GM12878 (cell line): ENCODE data around the gene SHOC2. TPM values are rescaled to one million over a fixed set of nuclear protein-coding genes. Genes with fewer than 3 reads are reported as not detected.
A peak's percentile ranks its signal among the peaks of the same experiment; 100 is the strongest.

Source experiments
- ATAC-seq: fragments of 200-7000 bp; cut with Tn5 transposase; 3 replicates; pipeline ENCODE4 v1.9.1; 2020; ENCODE audit warnings: mild to moderate bottlenecking, moderate library complexity
- BruUV-seq: library from RNA; stranded (reverse); fragments of 400-500 nt; replicated peaks from 2 replicates; lab custom pipeline; 2021; lab: Mats Ljungman, UMichigan
- CTCF ChIA-PET: fragments of 300-600 bp; sonication (Branson Sonifier 250); formaldehyde crosslinking; extraction: SDS; loops from one replicate; lab custom pipeline; 2021; ENCODE audit warnings: inconsistent platforms; lab: Yijun Ruan, JAX
- POLR2A ChIA-PET: fragments of 350-600 bp; formaldehyde crosslinking; extraction: SDS; loops from one replicate; lab custom pipeline; 2021; ENCODE audit warnings: inconsistent platforms; lab: Charles Lee
- RAD21 ChIA-PET: fragments of 300-600 bp; sonication (Branson Sonifier 250); formaldehyde crosslinking; loops from one replicate; lab custom pipeline; 2023; ENCODE audit warnings: antibody characterized with exemption; ENCODE audit not compliant: unreplicated experiment; lab: Charles Lee
- SMC1A ChIA-PET: fragments of 300-600 bp; sonication (Branson Sonifier 250); formaldehyde crosslinking; loops from one replicate; lab custom pipeline; 2023; ENCODE audit not compliant: unreplicated experiment, uncharacterized antibody; lab: Charles Lee
- DNase-seq: peaks from one replicate; pipeline ENCODE4 v3.0.0-alpha.2; 2011; ENCODE audit warnings: low read depth, low spot score
- FAIRE-seq: peaks from 3 replicates; lab custom pipeline; 2011; peaks lifted over from hg19 to GRCh38; lab: Jason Lieb, UNC
- H2AFZ ChIP-seq: 2 replicates; pipeline ENCODE4 v1.6.0; 2011; ENCODE audit warnings: low read depth, low read length, control low read depth; ENCODE audit not compliant: control insufficient read depth
- H3K27ac ChIP-seq: 2 replicates; pipeline ENCODE4 v1.5.1; 2011; ENCODE audit warnings: control low read depth; ENCODE audit not compliant: control insufficient read depth, insufficient read depth
- H3K27me3 ChIP-seq, 2 experiments: replicated peaks in 1 of 2; 2 replicates each; pipeline versions ENCODE4 v1.6.0 to v1.6.1; 2011; ENCODE audit warnings: low read length in 1 of 2; ENCODE audit not compliant: control insufficient read depth in 2 of 2, insufficient read depth in 2 of 2
- H3K36me3 ChIP-seq, 2 experiments: 2 replicates each; pipeline ENCODE4 v1.5.1; 2011; ENCODE audit warnings: low read length in 1 of 2; ENCODE audit not compliant: control insufficient read depth in 2 of 2, insufficient read depth in 2 of 2
- H3K4me1 ChIP-seq: 2 replicates; pipeline ENCODE4 v1.6.1; 2011; ENCODE audit warnings: mild to moderate bottlenecking, low read length, moderate library complexity, mixed read lengths; ENCODE audit not compliant: control insufficient read depth, insufficient read depth
- H3K4me2 ChIP-seq: 2 replicates; pipeline ENCODE4 v1.6.0; 2011; ENCODE audit warnings: control low read depth; ENCODE audit not compliant: control insufficient read depth, insufficient read depth
- H3K4me3 ChIP-seq: fragments of 200-600 bp; sonication (generic); 2 replicates; pipeline ENCODE4 v1.5.1; 2016
- H3K79me2 ChIP-seq: 2 replicates; pipeline ENCODE4 v1.6.0; 2011; ENCODE audit warnings: low read length; ENCODE audit not compliant: control insufficient read depth, insufficient read depth
- H3K9ac ChIP-seq: 2 replicates; pipeline ENCODE4 v1.8.0; 2011; ENCODE audit warnings: low read length, control low read depth, mixed read lengths; ENCODE audit not compliant: control insufficient read depth, insufficient read depth
- H3K9me3 ChIP-seq: replicated peaks from 3 replicates; pipeline ENCODE4 v1.5.1; 2011; ENCODE audit warnings: mild to moderate bottlenecking, low read length; ENCODE audit not compliant: control insufficient read depth, insufficient read depth
- H4K20me1 ChIP-seq: 2 replicates; pipeline ENCODE4 v1.6.0; 2011; ENCODE audit not compliant: control insufficient read depth, insufficient read depth
- DPF2 ChIP-seq: fragments of 450-650 bp; IDR thresholded peaks from 2 replicates; pipeline ENCODE4 v1.6.1; 2017; ENCODE audit warnings: mild to moderate bottlenecking
- GATAD2B ChIP-seq: fragments of 450-650 bp; conservative IDR thresholded peaks from 2 replicates; pipeline ENCODE4 v1.6.1; 2017; ENCODE audit warnings: low read depth, mild to moderate bottlenecking, moderate library complexity
- HCFC1 ChIP-seq: fragments of 150-350 bp; IDR thresholded peaks from 2 replicates; pipeline ENCODE4 v1.6.1; 2014; ENCODE audit warnings: low read length
- IKZF1 ChIP-seq: fragments of 450-650 bp; conservative IDR thresholded peaks from 2 replicates; pipeline ENCODE4 v1.6.1; 2017; ENCODE audit warnings: antibody characterized with exemption, mild to moderate bottlenecking
- IRF4 ChIP-seq: IDR thresholded peaks from 2 replicates; pipeline ENCODE4 v1.6.1; 2011; ENCODE audit warnings: low read depth, low read length
- KLF5 ChIP-seq: fragments of 450-650 bp; IDR thresholded peaks from 2 replicates; pipeline ENCODE4 v1.6.1; 2014; ENCODE audit warnings: mild to moderate bottlenecking; ENCODE audit not compliant: partially characterized antibody
- MLLT1 ChIP-seq: fragments of 450-650 bp; IDR thresholded peaks from 2 replicates; pipeline ENCODE4 v1.6.1; 2016; ENCODE audit warnings: mild to moderate bottlenecking
- SPI1 ChIP-seq: IDR thresholded peaks from 2 replicates; pipeline ENCODE4 v1.6.1; 2011; ENCODE audit warnings: low read depth, mild to moderate bottlenecking, low read length, moderate library complexity, borderline replicate concordance; ENCODE audit not compliant: insufficient read depth
- TAF1 ChIP-seq: IDR thresholded peaks from 2 replicates; pipeline ENCODE4 v1.6.1; 2011; ENCODE audit warnings: mild to moderate bottlenecking, low read depth, low read length, borderline replicate concordance
- ZNF207 ChIP-seq: fragments of 450-650 bp; IDR thresholded peaks from 2 replicates; pipeline ENCODE4 v1.6.1; 2014; ENCODE audit warnings: antibody characterized with exemption, mild to moderate bottlenecking, borderline replicate concordance
- ZNF592 ChIP-seq: fragments of 450-650 bp; IDR thresholded peaks from 2 replicates; pipeline ENCODE4 v1.6.1; 2017; ENCODE audit warnings: mild to moderate bottlenecking, moderate library complexity
- WGBS: methylation state at CpG from one replicate; pipeline ENCODE4 v1.1.6; 2016; ENCODE audit warnings: low lambda C conversion rate; ENCODE audit not compliant: insufficient replicate concordance, insufficient coverage; ENCODE audit errors: missing lambda C conversion rate; 5-methylcytosine and 5-hydroxymethylcytosine counted together
- in situ Hi-C: fragments of 300-500 bp; cut with MboI; formaldehyde crosslinking; loops from 9 replicates; pipeline ENCODE4 v1.14.3; 2018; ENCODE audit warnings: mixed read lengths
- intact Hi-C: fragments of 100-400 bp; cut with micrococcal nuclease; formaldehyde crosslinking; loops from one replicate; pipeline ENCODE4 v1.14.2; 2022; ENCODE audit not compliant: unreplicated experiment
- polyA plus RNA-seq, 11 experiments: library from polyadenylated mRNA; depleted of rRNA in 4 of 11; unstranded in 6 of 11; stranded (reverse) in 5 of 11; fragments of >200 nt; fragmentation: Nextera tagmentation in 4 of 11; fragmentation: Illumina TruSeq in 1 of 11; extraction: Ambion mirVana in 4 of 11; extraction: Trizol in 1 of 11; gene quantifications; 1 replicate in 1 of 11; 2 replicates in 10 of 11; pipeline versions ENCODE4 v1.2.1 to v1.2.3, GENCODE V29; 2011 to 2016; ENCODE audit warnings: inconsistent platforms in 2 of 11, missing spikeins in 2 of 11, low read depth in 1 of 11
- total RNA-seq, 4 experiments: library from RNA; depleted of rRNA in 3 of 4; stranded (reverse); fragments of >200 nt in 3 of 4; fragmentation: Illumina TruSeq in 1 of 4; extraction: Trizol in 1 of 4; gene quantifications; 2 replicates each; pipeline versions ENCODE4 v1.2.1 to v1.2.3, GENCODE V29; 2013 to 2021
- TF ChIP-seq, protein P1 (sequence below): fragments of 450-650 bp; IDR thresholded peaks from 2 replicates; pipeline ENCODE4 v1.6.1; 2017; ENCODE audit warnings: mild to moderate bottlenecking, low read depth, inconsistent platforms; ENCODE audit not compliant: poor library complexity, severe bottlenecking
- TF ChIP-seq, protein P2 (sequence below): fragments of 150-350 bp; IDR thresholded peaks from 2 replicates; pipeline ENCODE4 v1.6.1; 2014; ENCODE audit warnings: mild to moderate bottlenecking, low read depth, low read length

Gene SHOC2
- total and polyA plus RNA-seq, 10 of the 15 experiments (the other 5 are each of a cell fraction or from before 2014, with no cell fraction given): 24.8 to 65.3 (median 42.6) TPM

DNA sequence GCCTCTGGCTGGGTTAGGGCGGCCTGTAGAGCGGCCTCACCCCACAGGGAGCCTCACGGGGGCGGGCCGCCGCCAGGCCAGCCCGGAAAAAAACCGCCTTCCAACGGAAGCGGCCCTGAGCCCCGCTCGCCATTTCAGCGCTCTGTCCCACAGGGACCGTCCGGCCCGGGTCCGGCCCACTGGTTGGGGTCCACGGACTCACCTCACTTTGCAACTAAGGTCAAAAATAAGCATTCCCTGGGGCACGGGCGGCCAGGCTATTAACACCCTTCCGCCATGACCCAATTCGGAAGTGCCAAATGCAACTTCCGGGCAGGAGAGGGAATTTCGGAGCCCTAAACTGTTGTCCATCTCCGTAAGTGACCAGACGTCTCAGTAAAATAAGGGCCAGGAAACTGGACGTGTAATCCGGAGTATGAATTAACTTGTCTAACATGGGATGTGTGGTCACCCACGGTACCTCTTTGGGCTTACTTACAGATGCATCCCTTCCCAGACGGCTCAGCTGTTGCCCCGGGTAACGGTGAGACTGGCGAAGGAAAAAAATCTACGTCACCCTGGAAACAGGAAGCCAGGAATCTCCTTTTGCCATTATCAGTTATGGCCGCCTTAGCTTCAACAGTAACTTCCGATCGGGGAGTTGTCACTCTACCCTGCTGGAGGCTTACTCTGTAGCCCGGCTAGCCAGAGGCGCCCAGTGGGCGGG is 608 bp upstream of the SHOC2 start, which contains the start of gene BBIP1:
Gene BBIP1 (minus strand): TSS at position 538 of the 706 bp plus-strand sequence. CDS start 1,023 bp downstream, outside the sequence.
- peak; percentile 99 for DNase-seq
- RAD21 ChIA-PET: interaction anchor here (0.8 to 4.5 kb wide), 40 partner anchors 9 to 680 kb away, joined by 3 to 33 read pairs (median 6); partner anchors contain the start of genes PDCD4 and SMNDC1
- Histone ChIP-seq H3K4me1 (peaks cover 7% of the 10 kb centered on the region; the same call in 1 of the 2 replicates), H3K27ac (peak within 1 kb of the TSS; percentile 96), H3K27me3 (no peaks in the 10 kb centered on the region), H3K36me3 (no peaks in the 10 kb centered on the region), H3K4me3 (peak within 1 kb of the TSS; percentile 71), H2AFZ (peak within 1 kb of the TSS; percentile 78), H3K79me2 (peaks cover 49% of the 10 kb centered on the region), H3K9ac (peak within 1 kb of the TSS; percentile 84), H4K20me1 (no peaks in the 10 kb centered on the region), H3K9me3 (no peaks in the 10 kb centered on the region), H3K4me2 (peak within 1 kb of the TSS; percentile 56)
- SMC1A ChIA-PET: interaction anchor here (1.0 to 6.4 kb wide), 28 partner anchors 8 to 614 kb away, joined by 3 to 48 read pairs (median 6); partner anchors contain the start of gene PDCD4
- 1% methylated on average over 40 of the region's 40 CpGs for WGBS
- ATAC-seq: peak; percentile 86
- CTCF ChIA-PET: interaction anchor here (0.6 to 4.1 kb wide), 8 partner anchors 22 to 304 kb away, joined by 3 to 27 read pairs (median 3); no protein-coding TSS in a partner anchor
- intact Hi-C loops (loop anchor here (1.0 to 2.0 kb wide), 3 partner anchors 40 to 144 kb away; no protein-coding TSS in a partner anchor), in situ Hi-C loops (no loop called here)
- POLR2A ChIA-PET: interaction anchor here (0.6 to 3.3 kb wide), 27 partner anchors 8 to 842 kb away, joined by 3 to 19 read pairs (median 5); no protein-coding TSS in a partner anchor
- BruUV-seq: TSS peak; percentile 76
- FAIRE-seq: peak; percentile 89
- peak; percentile 82 for TF ChIP-seq DPF2
- peak; percentile 79 for TF ChIP-seq SPI1
- TF ChIP-seq ZNF207: peak; percentile 90; the same call in 1 of the 2 replicates
- peak; percentile 96 for TF ChIP-seq IKZF1
- TF ChIP-seq GATAD2B: peak; percentile 94
- TF ChIP-seq IRF4: 0 out of 2 replicates have a peak, but pooled peaks have one; percentile 32
- TF ChIP-seq ZNF592: no peak
- peak; percentile 89 for TF ChIP-seq HCFC1
- TF ChIP-seq, protein P1, sequence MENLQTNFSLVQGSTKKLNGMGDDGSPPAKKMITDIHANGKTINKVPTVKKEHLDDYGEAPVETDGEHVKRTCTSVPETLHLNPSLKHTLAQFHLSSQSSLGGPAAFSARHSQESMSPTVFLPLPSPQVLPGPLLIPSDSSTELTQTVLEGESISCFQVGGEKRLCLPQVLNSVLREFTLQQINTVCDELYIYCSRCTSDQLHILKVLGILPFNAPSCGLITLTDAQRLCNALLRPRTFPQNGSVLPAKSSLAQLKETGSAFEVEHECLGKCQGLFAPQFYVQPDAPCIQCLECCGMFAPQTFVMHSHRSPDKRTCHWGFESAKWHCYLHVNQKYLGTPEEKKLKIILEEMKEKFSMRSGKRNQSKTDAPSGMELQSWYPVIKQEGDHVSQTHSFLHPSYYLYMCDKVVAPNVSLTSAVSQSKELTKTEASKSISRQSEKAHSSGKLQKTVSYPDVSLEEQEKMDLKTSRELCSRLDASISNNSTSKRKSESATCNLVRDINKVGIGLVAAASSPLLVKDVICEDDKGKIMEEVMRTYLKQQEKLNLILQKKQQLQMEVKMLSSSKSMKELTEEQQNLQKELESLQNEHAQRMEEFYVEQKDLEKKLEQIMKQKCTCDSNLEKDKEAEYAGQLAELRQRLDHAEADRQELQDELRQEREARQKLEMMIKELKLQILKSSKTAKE: peak; percentile 33
- TF ChIP-seq, protein P2, sequence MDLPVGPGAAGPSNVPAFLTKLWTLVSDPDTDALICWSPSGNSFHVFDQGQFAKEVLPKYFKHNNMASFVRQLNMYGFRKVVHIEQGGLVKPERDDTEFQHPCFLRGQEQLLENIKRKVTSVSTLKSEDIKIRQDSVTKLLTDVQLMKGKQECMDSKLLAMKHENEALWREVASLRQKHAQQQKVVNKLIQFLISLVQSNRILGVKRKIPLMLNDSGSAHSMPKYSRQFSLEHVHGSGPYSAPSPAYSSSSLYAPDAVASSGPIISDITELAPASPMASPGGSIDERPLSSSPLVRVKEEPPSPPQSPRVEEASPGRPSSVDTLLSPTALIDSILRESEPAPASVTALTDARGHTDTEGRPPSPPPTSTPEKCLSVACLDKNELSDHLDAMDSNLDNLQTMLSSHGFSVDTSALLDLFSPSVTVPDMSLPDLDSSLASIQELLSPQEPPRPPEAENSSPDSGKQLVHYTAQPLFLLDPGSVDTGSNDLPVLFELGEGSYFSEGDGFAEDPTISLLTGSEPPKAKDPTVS: no peak
- TF ChIP-seq KLF5: peak; percentile 81
- TF ChIP-seq MLLT1: peak; percentile 84
- TF ChIP-seq TAF1: peak; percentile 64
